NCI-H146 (cell line): ENCODE results near the gene TENT5A.
"Not testable (repeated sequence)": the region's sequence is repeated elsewhere in the genome, so short reads cannot be mapped to it uniquely, and the experiment has no call there.

Experiments
- DNase-seq: peaks from one replicate; lab custom pipeline; 2025; lab: John Stamatoyannopoulos, UW

The TENT5A gene

DNA sequence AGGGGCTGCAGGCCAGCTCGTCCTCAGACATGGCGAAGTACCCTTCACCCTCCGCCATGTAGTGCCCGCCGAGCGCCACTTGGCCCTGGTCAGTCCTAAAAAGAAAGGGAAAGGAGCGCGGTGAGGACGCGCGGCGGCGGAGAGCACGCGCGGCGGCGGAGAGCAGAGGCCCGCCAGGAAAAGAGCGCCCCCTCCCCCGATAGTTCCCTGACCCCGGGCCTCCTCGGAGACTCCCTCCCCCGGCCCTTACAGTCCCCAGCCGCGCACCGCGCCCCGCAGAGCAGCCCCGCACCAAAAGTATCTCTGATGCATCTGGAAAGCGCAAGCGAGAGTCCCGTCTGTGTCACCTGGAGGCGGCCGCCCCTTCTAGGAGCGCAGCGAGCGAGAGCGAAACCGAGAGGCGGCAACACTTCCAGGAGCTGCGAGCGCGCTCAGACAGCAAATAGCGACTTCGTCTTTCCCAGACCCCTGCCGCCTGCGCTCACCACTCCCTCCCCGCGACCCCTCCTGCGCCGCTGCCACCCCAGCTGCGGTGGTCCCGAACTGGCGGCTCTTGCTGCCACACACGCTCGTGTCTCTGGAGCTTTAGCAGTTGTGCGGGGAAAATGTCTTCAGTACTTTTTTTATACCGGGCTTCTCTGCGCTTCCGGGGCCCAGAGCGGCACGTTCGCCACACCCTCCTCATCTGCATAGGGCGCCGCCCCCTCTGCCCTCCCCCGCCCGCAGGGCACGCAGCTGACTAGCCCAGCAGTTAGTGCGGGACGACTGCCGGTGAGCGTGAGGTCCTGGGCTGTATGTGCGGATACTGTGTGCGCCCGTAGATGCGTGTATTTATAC lies at the start of gene TENT5A:
TENT5A (minus strand) TSS at position 598 of the 837 bp plus-strand sequence; CDS start at position 58, 540 bp downstream.
- DNase-seq: peak; percentile 83

DNA sequence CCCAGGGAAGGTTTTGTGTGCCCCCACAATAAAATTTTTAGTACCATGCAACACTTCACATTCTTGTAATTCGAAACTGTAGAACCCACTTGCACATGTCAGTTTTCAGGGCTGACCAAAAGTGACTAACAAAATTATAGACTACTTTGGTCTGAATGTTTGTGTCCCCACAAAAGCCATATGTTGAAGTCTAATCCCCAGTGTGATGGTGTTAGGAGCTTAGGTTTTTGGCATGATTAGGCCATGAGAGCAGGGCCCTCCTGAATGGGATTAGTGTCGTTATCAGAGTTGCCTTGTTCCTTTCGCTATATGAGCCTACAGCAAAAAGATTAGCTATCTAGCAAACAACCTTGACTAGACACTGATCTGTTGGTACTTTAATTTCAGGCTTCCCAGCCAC lies 49.0 kb upstream of the TENT5A start:
- no peak for DNase-seq

DNA sequence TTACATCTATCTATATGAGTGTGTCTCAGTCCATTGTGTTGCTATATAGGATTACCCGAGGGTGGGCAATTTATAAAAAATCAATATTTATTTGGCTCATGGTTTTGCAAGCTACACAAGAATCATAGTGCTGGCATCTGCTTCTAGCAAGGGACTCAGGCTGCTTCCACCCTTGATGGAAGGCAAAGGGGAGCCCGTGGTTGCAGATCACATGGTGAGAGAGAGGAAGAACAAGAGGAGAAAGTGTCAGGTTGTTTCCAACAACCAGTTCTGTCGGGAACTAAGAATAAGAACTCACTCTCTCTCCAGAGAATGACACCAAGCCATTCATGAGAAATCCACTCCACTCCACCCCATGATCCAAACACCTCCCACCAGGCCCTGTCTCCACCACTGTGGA lies 48.2 kb upstream of the TENT5A start:
- no peak for DNase-seq

DNA sequence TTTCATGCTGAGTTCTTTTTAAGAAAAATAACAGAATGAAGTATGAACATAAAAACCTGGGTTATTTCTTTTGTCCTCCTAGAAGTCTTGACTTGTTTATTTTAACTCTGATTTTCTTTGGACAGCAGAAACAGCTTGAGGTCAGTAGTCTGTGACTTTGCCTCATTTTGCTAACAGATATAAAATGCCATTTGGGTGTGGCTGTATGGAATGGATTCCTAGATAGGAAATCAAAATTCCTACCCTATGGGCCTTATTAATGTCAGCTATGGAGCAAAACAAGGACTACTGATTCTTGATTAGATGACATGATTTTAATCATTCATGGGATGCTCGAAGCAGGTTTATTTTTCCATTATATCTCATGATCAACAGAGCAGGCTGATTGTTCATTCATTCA lies 46.8 kb upstream of the TENT5A start:
- no peak for DNase-seq

DNA sequence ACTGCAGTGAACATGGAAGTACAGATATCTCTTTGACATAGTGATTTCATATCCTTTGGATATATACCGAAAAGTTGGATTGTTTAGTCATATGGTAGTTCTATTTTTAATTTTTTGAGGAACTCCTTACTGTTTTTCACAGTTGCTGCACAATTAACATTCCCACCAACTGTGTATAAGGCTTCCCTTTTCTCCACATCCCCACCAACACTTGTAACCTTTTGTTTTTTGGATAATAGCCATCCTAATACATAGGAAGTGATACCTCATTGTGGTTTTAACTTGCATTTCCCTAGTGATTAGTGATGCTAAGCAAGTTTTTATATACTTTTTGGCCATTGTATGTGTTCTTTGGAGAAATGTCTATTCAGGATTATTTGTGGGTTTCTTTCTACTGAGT lies 45.1 kb upstream of the TENT5A start:
- no peak for DNase-seq

DNA sequence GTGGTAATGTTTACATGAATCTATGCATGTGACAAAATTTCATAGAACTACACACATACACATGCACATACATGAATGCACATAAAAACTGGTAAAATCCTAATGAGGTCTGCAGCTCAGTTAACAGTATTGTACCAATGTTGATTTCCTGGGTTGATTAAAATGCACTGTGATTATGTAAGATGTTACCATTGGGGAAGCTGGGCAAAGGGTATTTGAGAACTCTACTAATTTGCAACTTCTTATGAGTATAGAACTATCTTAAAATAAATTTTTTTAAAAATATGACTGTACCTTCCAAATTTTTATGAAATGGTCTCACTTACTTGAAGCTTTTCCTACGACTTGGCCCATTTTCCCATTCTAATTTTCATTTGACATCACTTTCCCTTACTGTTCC lies 43.4 kb upstream of the TENT5A start:
- no peak for DNase-seq

DNA sequence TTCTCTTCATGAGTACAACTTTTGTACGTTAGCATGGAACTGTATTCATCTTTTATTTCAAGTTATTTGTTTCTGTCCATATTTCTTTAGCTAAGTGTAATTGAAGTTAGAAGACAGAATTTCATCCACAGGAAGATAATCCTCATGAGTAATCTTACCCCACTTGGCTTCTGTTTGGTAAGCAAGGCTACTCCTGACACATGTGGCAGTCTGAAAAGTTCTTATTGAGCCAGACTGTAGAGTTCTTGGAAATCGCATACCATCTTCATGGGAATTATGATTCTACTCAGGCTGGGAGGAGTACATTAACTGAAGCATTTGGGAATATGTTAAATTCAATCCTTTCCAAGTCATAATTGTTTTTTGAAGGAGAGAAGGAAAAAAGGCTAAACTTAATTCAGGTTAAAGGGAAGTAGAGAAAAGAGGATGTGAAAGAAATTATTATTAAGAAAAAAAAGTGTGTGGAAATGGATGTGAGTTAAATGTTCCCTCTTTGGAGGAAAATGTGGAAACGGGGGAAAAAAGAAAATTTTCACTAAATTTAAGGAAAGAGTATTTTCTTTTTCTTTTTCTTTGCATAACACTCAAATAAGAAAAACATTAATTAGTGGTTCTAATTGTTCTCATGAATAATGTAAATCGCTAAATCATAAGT lies 41.5 kb upstream of the TENT5A start:
- no peak for DNase-seq

DNA sequence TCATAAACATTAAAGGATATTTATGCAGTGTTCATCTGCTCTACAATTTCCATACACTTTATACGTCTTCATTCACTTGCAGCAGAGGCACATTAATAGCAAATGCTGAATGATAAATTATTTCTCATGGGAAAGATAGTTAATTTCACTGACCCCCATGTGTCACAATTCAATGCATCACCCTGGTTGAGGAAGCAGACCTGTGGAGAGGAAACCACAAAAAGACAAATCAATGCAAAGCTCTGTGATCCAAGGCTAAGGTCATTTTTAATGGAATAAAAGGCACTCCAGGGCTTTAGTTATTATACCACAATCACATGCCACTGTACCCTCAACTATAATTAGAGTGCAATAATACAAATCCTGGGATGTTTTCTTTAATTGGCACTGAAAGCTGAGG lies 40.3 kb upstream of the TENT5A start:
- peak; percentile 2 for DNase-seq

DNA sequence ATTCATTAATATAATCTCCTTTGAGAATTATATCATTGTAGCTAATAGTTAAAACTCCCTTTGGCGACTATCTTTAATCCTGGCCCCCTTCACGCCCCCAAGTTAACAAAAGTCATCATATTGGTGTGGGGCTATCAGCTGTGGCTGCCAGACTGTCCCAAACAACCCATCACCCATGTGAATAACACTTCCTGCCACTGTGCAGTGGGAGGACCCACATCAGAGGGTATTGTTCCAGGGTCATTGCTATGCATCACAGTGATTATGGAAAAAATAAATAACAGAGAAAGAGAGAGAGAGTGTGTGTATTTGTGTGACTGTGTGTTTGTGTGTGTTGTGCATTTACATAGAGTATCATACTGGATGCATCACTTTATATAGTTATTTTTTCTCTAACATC lies 39.3 kb upstream of the TENT5A start:
- DNase-seq: no peak

DNA sequence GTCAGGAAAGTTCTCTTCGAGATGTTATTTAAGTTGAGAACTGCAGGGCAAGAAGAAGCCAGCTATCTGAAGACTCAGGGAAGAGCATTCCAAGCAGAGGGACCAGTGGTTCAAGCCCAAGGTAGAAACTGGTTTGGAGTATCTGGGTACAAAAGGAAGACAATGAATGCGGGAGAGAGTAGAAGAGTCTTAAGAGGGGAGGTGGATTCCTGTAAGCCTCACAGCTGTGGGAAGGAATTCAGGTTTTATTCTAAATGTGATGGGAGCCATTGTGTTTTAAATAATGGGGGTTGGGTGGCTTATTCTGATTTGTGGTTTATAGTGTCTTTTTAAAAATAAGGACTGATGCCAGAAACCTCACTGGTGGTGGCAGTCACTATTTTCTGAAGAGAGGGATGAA lies 37.6 kb upstream of the TENT5A start:
- DNase-seq: no peak

DNA sequence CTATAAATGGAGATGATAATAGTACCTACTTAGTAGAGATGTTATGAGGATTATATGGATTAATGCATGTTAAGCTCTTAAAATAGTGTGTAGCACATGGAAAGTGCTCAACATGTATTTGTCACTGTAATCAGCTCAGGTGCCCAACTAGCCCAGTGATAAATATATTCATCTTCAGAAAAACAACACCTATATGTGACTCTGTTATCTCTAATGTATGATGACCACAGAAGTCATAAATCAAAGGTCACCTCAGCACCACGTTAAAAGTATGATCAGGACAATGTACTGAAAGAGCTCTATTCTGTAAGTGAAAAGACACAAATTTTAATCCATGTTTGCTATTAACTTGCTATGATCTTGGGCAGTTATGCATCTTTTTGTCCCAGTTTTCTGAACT lies 36.8 kb upstream of the TENT5A start:
- no peak for DNase-seq

DNA sequence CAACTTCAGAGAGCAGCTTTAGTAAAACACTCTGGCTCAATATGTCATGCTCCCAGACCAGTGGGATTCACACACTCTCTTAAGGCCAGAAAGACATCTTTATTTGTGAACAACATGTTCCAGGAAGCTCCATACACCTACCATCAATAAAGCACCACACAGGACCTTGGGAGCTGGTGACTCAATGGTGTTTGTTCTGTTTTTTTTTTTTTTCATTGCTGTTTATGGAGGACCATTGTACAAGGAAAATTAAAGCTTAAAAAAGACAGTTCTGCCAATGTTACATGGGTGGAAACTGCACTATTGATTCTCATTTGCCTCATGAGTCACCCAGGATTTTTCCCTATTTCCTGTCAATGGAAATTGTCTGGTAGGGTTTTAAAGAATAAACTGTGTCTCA lies 36.3 kb upstream of the TENT5A start:
- DNase-seq: no peak

DNA sequence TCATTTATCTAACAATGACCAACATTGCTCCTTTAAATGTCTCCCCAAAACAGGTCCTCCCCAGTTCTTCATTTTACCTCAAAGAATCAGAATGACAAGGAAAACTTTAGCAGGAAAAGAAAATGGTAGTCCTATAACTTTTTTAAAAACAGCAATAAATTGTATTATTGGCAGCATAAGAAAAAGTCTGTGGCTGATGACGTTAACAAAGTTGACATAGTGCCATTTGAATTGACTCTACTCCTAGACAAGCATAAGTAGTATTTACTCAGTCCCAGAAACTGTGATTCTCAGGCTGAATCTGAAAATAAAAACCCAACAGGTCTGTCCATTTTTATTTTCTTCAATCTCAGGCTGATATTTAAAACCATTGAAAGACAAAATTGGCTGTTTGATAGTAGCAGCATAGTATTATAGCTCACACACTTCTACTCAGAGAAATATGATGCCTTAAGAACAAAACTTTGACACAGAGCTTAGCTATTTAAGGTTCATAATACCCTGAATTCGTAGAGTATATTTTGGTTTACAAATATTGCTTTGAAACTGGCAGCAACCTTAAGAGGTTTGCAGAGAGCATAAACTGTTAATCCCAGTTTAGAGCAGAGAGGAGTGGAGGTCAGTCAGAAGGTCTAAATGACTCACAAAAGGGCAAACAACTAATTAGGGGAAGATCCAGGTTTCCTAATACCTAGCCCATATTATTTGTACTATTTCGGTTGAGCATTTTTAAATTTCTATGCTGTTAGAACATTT lies 35.0 kb upstream of the TENT5A start:
- DNase-seq: no peak

DNA sequence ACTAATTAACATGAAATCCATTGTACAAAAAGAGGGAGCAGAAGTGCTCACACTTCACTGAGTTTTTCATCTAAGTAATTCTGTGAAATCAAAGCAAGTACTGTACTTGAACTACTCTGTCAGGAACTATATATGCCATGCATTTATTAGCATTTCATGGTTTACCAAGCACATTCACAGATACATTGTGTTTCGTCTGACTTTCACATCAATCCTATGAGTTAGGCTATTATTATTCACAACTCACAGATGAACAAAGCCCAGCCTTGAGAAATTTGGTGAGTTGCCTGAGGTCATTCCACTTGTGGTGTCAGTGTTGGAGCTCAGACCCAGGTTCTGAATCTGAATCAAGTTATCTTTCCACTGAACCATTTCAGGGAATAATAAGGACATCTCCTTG lies 33.7 kb upstream of the TENT5A start:
- DNase-seq: no peak

DNA sequence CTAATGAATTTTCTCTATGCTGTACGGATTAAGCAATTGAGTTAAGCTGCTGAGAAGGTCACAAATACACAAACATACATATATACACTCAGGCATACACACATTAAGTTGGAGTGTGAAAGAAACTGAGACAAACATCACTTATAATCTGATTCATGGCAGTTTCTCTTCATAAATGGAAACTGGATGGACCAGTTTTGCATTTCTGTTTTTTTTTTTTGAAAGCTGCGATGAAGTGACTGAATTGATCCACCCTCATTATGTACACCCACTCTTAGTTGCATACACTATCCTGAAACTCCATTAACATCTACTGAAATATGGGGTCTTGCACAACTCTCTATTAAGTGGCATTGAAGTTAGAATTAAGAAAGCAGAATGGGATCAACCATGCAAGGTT lies 32.9 kb upstream of the TENT5A start:
- no peak for DNase-seq

DNA sequence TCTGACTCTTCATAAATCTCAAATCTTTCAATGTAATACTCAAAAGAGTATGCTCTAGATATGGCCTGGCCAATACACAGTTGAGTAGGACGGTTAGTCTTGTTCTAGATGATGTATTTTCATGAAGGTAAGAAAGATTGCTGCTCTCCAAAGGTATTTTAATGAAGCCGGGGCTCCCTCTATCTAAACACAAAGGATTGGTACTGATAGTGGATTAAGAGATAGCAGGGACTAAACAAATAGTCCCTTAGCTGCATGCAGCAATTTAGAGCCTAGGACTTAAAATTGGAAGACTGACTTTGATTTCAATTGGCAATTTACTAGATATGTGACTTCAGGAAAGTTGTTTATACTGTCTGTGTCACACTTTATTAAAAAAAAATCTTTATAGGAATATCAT lies 31.4 kb upstream of the TENT5A start:
- DNase-seq: no peak

DNA sequence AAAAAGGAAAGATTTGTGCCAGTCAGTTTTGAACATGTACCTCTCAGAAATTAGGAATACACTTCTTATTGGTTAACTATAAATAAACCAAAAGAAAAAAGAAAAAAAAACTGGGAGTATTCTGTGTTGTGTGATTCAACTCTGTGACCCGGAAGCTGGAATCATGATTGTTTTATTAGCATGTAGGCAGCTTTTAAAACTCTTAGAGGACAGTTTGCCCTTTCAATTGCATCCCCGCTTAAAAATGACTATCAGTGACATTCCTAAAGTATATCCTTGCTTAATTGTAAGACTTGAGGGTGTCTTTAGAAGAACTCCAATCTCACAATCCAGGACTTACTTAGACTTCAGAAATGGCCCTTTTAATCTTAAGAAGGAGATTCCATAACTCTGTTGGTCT lies 29.1 kb upstream of the TENT5A start:
- DNase-seq: no peak

DNA sequence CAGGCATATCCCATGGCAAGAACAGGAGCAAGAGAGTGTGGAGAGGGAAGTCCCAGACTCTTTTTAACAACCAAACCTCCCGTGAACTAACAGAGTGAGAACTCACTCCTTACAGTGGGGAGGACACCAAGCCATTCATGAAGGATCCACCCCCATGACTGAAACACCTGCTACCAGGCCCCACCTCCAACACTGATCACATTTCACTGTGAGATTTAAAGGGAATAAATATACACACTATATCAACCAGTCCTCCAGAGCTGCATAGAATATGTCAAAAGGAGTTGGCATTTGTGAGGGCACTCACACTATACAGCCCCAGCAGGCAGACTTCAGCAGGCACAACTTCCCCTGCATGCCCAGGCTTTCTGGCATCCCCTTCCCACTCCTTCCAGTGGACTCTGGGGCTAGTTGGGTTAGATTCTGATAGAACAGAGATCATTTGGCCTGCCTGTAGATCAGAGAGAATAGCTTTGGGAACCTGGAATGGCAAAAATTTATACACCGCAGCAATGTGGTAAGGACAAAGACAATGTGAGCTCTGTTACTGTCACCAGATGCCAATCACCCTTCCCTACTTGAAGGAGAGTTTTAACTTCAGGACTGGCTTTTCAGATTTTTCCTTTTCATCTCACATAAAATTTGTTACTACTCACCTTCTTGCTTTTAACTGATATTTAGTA lies 25.2 kb upstream of the TENT5A start:
- no peak for DNase-seq

DNA sequence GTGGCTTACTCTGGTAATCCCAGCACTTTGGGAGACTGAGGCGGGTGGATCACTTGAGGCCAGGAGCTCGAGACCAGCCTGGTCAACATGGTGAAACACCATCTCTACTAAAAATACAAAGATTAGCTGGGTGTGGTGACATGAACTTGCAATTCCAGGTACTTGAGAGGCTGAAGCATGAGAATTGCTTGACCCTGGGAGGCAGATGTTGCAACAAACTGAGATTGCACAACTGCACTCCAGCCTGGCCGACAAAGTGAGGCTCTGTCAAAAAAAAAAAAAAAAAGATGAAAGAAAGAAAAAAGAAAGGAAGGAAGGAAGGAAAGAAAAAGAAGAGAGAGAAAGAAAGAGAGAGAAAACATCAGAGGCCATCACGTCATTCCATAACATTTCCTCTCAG lies 23.7 kb upstream of the TENT5A start:
- not testable (repeated sequence) for DNase-seq

DNA sequence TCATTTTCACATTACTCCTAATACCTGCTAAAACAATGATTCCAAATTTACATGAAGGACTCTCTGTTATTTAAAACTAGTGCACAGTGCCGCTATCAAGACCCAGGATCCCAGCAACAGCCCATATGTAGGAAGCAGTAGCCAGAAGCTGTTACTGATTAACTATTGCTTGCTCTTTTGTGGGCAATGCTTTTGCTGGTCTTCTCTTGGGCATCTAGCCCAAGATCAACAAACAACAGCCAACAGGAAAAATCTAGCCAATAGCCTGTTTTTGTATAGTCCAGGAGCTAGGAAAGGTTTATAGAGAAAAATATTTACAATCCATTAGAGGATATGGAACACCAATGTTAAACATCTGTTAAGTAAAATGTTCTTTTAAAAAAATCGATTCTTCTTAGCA lies 22.1 kb upstream of the TENT5A start:
- peak; percentile 52 for DNase-seq

DNA sequence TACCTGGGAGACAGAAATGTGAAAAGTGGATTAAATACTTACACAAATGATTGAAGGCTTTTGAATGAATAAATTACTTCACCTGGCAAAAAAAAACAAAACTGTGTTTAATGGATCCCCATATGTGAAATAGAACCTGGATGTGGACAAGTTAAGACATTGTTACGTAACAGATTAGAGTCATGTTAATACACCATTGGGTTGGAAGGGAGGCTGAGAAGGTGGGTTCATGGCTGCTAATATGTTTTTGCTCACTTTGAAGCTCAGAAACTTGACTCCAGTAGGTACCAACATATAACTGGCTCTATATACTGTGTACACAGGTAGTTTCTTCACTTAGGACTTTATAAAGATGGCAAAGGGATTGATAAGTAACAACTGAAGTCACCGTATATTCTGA lies 21.4 kb upstream of the TENT5A start:
- no peak for DNase-seq

DNA sequence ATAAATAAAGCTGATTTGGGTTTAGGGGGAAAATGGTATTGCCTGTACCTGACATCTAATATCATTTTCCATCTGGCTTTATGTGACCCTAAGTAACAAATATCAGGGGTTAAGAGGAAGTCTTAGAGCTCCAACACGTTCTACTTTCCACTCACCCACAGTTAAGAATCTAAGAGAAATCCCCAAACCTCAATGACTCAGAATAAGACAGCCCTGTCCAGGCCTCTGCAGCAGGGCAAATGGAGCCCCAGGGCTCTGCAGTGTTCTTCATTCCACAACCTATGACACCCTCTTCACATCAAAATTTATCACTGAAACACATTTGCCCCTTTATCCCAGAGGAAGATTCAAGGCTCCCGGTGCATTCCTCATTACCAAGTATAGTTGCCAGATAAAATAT lies 20.3 kb upstream of the TENT5A start:
- no peak for DNase-seq
